HT1080 (cell line): ENCODE data around the gene EDAR. TPM values are rescaled to one million over a fixed set of nuclear protein-coding genes. Genes with fewer than 3 reads are reported as not detected.
A peak's percentile ranks its signal among the peaks of the same experiment; 100 is the strongest.

Experiments used
- DNase-seq: peaks from one replicate; pipeline ENCODE4 v3.0.0-alpha.2; 2015; ENCODE audit warnings: low read depth
- small RNA-seq: library from RNA; depleted of rRNA; stranded (forward); fragments of <200 nt; gene quantifications from one replicate; pipeline ENCODE3, GENCODE V24; 2014
- total RNA-seq: library from RNA; depleted of rRNA; stranded (reverse); fragments of >200 nt; shearing (Covaris generic); gene quantifications from 2 replicates; pipeline ENCODE4 v1.2.3, GENCODE V29; 2014; rRNA removed

Gene EDAR
- total RNA-seq, 1 experiment from 2014 or later: not detected

GRCh38 chr2:108868911-108869310 lies 120.1 kb downstream of the EDAR start:
- DNase-seq: no peak

GRCh38 chr2:108866041-108866440 lies 123.0 kb downstream of the EDAR start:
- no peak for DNase-seq

DNA sequence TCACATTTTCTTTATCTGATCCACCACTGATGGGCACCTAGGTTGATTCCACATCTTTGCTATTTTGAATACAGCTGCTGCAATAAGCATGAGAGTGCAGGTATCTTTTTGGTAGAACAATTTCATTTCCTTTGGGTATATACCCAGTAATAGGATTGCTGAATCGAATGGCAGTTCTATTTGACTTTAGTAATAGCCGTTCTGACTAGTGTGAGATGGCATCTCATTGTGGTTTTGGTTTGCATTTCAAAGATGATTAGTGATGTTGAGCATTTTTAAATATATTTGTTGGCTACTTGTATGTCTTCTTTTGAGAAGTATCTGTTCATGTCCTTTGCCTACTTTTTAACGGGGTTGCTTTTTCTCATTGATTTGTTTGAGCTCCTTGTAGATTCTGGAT lies 130.1 kb downstream of the EDAR start:
- DNase-seq: peak; percentile 4

GRCh38 chr2:108855194-108855593 lies 133.8 kb downstream of the EDAR start:
- DNase-seq: no peak

DNA sequence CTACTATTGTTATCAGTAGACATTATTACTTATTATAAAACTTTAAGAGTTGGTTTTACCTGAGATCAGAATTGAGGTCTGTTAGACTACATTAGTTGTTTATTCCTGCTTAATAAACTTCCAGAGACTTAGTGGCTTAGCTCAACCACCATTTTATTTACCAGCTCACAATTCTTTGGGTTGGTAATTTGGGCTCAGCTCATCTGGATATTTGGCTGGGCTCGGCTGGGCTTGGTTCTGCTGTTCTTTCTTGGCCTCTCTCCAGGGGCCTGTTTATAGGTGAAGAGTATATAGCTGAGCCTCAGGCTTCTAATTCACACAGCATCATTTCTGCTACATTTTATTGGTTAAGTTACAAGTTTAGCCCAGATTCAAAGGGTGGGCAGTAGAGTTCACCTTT lies 134.5 kb downstream of the EDAR start:
- DNase-seq: no peak

DNA sequence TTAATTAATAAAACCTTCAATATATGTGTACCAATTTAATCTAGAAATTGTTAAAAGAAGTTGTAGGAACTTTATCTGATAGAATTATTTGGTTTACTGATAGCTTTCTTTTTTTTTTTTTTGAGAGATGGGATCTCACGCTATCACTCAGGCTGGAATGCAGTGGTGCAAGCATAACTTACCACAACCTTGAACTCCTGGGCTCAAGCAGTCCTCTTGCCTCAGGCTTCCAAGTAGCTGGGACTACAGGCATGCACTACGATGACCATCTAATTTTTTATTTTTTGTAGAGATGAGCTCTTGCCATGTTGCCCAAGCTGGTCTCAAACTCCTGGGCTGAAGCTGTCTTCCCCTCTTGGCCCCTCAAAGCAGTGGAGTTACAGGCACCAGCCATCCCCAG lies 135.6 kb downstream of the EDAR start:
- DNase-seq: no peak

- DNase-seq: no peak
These were observed 136.6 kb downstream of the EDAR start for GRCh38 chr2:108852375-108852774.

DNA sequence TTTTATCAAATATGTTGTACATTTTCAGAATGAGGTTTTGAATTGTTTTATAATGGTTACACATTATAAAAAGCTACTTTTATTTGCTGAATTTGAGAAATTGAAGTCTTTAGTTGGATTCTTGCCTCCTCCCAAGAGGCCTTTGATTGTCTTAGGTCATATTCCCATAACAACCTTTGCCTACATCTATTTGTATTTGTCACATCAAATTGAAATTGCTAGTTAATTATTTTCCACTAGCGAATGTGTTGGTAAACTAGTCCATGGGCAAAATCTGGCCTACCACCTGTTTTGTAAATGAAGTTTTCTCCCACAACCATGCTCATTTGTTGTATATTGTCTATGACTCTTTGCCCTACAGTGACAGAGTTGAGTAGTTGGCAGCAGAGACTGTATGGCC lies 142.0 kb downstream of the EDAR start:
- no peak for DNase-seq

DNA sequence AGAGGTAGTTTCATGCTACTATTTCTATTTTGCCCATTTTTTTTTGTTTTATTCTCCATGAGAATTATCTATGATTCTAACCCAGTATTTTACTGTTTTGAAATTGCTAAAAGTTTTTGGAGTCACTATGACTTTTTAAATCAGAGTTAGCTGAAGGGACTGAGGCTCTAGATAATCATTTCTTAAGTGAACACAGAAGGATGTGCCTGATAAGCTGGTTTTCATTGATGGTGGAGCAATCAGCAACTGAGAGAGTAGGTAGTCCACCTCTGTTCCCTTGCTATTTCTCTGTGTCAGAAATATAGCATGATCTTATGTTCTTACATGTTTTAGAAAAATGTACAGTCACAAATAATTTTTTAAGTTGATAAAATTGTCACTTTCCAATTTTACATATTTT lies 143.1 kb downstream of the EDAR start:
- no peak for DNase-seq

Small RNAs within 50 kb of the gene (small RNA-seq; reads per million reads assigned to genes)
- gene AC073415.1: not detected

Other genes starting within 250 kb of the EDAR start
- 10.4 and 14.8 TPM in 2 replicates for gene CCDC138, start 202.4 kb downstream of the EDAR start, total RNA-seq
- gene SH3RF3, start 140.0 kb upstream of the EDAR start, total RNA-seq: 4.1 and 5.0 TPM in 2 replicates